Colonic mucosa (tissue), 4 donors: Measurements from ENCODE around the gene BMPER. TPM values are rescaled to one million over a fixed set of nuclear protein-coding genes. Genes with fewer than 3 reads are reported as not detected.

Experiments used
- DNase-seq: peaks from one replicate; pipeline ENCODE4 v3.0.0-alpha.2; 2020
- H3K27ac ChIP-seq: fragments of 200-600 bp; one replicate; pipeline ENCODE4 v1.8.0; 2021
- H3K27me3 ChIP-seq: fragments of 200-600 bp; one replicate; pipeline ENCODE4 v1.8.0; 2021
- H3K36me3 ChIP-seq: fragments of 200-600 bp; one replicate; pipeline ENCODE4 v1.8.0; 2021
- H3K4me1 ChIP-seq: fragments of 200-600 bp; one replicate; pipeline ENCODE4 v1.8.0; 2021; ENCODE audit warnings: mild to moderate bottlenecking
- H3K4me3 ChIP-seq: fragments of 200-600 bp; one replicate; pipeline ENCODE4 v1.8.0; 2021
- H3K9ac ChIP-seq, 2 donors: one replicate each; pipeline ENCODE4 v1.7.0; 2013; ENCODE audit warnings: control low read depth in 2 of 2, low read depth in 2 of 2, low read length in 2 of 2
- H3K9me3 ChIP-seq: fragments of 200-600 bp; one replicate; pipeline ENCODE4 v1.8.0; 2021
- intact Hi-C: fragments of 100-400 bp; cut with DNase I; formaldehyde crosslinking; loops from one replicate; pipeline ENCODE4 v1.14.1; 2022
- total RNA-seq, 2 donors: library from RNA; stranded (reverse); fragmentation: NEBNext Ultra II Directional in 1 of 2; extraction: Animal tissue kit (Norgen Biotek cat#: 25700) in 1 of 2; gene quantifications; one replicate each; pipeline ENCODE4 v1.2.1, GENCODE V29; 2021
- TF ChIP-seq, protein P1 (sequence below): fragments of 200-600 bp; IDR thresholded peaks from one replicate; pipeline ENCODE4 v1.8.0; 2022; ENCODE audit warnings: antibody characterized with exemption, mild to moderate bottlenecking
- donor health status: healthy.
- donor health status: DM: no; HTN: no; CAD: no.
- donor health status: DM: no; HTN: no; CAD: no.

Gene BMPER
- total RNA-seq, 2 donors from 2014 or later = 0.85 to 1.3 TPM

DNA sequence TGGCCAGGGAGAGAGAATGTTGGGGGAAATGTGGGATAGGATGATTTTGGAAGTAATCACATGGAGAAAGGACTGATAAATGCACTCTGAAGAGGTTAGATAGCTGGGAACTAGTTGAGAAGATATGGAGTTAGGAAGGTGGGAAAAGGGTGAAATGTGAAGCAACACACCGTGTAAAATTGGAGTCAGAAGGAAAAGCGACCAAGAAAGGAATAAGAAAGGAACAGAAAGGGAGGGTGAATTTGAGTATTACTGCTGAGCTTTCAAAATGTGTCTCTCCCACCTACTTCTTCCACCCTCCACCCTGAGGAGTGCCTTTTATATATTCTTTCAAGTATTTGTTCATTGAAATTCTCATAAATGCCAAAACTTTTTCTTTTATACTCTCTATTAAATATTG is 171.8 kb downstream of the BMPER start:
- Histone ChIP-seq H3K4me1 (no peaks in the 10 kb centered on the region), H3K9me3 (no peaks in the 10 kb centered on the region), H3K4me3 (no peak overlapping the region), H3K27ac (no peak overlapping the region), H3K36me3 (no peaks in the 10 kb centered on the region), H3K9ac (no peak overlapping the region), H3K27me3 (no peaks in the 10 kb centered on the region)
- no peak for DNase-seq
- TF ChIP-seq, protein P1, sequence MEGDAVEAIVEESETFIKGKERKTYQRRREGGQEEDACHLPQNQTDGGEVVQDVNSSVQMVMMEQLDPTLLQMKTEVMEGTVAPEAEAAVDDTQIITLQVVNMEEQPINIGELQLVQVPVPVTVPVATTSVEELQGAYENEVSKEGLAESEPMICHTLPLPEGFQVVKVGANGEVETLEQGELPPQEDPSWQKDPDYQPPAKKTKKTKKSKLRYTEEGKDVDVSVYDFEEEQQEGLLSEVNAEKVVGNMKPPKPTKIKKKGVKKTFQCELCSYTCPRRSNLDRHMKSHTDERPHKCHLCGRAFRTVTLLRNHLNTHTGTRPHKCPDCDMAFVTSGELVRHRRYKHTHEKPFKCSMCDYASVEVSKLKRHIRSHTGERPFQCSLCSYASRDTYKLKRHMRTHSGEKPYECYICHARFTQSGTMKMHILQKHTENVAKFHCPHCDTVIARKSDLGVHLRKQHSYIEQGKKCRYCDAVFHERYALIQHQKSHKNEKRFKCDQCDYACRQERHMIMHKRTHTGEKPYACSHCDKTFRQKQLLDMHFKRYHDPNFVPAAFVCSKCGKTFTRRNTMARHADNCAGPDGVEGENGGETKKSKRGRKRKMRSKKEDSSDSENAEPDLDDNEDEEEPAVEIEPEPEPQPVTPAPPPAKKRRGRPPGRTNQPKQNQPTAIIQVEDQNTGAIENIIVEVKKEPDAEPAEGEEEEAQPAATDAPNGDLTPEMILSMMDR = no peak
- intact Hi-C loops = no loop called here

DNA sequence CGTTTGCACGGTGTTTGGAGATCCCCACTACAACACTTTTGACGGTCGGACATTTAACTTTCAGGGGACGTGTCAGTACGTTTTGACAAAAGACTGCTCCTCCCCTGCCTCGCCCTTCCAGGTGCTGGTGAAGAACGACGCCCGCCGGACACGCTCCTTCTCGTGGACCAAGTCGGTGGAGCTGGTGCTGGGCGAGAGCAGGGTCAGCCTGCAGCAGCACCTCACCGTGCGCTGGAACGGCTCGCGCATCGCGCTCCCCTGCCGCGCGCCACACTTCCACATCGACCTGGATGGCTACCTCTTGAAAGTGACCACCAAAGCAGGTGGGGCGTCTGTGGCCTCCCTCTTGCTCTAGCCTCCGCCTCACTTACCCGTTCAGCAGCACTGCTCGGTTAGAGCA is 173.5 kb downstream of the BMPER start:
- Histone ChIP-seq H3K36me3 (no peaks in the 10 kb centered on the region), H3K9ac (no peak overlapping the region), H3K4me3 (no peak overlapping the region), H3K27me3 (no peaks in the 10 kb centered on the region), H3K4me1 (no peaks in the 10 kb centered on the region), H3K27ac (no peak overlapping the region), H3K9me3 (no peaks in the 10 kb centered on the region)
- intact Hi-C loops = no loop called here
- DNase-seq = no peak
- TF ChIP-seq, protein P1 = no peak

DNA sequence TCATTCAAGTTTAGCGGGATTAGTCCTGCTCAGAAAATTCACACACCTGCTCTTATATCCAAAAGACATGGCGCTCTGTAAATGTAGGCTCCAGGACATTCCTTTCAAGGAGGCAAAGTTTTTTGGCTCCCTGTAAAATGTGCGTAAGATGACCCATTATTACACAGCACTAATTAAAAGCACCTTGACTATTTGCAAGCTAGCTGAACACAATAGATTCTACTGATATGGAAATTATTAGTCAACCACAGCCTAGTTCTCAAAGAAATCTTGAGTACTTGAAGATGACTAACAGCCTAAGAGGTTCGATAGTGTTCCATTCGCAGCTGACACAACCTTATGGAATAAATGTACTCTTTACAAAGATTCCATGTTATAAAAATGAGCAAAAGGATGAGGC is 175.2 kb downstream of the BMPER start:
- no peaks in the 10 kb centered on the region for H3K4me1 ChIP-seq
- intact Hi-C loops = no loop called here
- H3K27ac ChIP-seq = no peak overlapping the region

DNA sequence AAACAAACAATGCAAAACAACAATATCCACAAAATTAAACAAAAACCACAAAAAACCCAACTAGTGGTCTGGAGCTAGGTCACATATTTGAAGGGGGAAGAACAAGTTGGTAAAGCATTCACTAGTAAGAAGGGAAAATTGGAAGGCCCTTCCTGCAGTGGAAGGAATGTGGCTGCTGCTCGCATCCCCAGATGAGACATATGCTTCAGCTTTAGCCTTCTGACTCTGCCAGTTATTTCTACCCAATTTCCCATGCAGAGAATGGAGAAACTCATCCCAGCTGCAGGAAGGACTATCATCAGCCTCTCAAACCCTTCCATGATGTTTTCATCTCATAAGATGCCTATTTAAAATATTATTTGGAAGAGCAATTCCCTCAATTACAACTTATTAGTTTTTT is 176.6 kb downstream of the BMPER start:
- no peak overlapping the region for H3K27ac ChIP-seq
- TF ChIP-seq, protein P1 = no peak
- no peaks in the 10 kb centered on the region for H3K9me3 ChIP-seq
- intact Hi-C loops = no loop called here
- no peaks in the 10 kb centered on the region for H3K4me1 ChIP-seq
- no peaks in the 10 kb centered on the region for H3K36me3 ChIP-seq
- H3K4me3 ChIP-seq = no peak overlapping the region
- no peaks in the 10 kb centered on the region for H3K27me3 ChIP-seq
- no peak for DNase-seq
- no peak overlapping the region for H3K9ac ChIP-seq

More for the DNA sequence above, 175.2 kb downstream of the BMPER start:
- H3K9ac ChIP-seq = no peak overlapping the region
- no peak overlapping the region for H3K4me3 ChIP-seq
- no peak for DNase-seq
- H3K36me3 ChIP-seq = no peaks in the 10 kb centered on the region
- no peaks in the 10 kb centered on the region for H3K9me3 ChIP-seq
- no peaks in the 10 kb centered on the region for H3K27me3 ChIP-seq
- TF ChIP-seq, protein P1 = no peak

DNA sequence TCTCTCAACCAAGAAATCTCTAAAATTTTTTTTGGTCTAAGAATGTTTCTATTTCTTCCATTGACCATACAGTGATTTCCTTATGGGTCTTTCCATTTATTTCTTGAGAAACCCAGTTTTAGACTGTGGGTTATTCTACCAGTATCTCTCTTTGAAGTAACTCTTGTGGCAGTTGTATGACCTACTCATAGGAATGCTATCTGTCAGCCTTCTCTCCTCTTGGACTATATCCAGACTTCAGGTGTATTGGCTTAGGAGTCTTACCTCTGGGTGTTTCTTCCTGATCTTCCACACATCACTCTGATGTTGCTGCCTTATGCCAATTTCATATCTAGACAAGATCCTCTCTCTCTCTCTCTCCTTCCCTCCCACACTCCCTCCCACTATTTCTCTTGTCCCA is 178.1 kb downstream of the BMPER start:
- H3K9me3 ChIP-seq = no peaks in the 10 kb centered on the region
- H3K4me1 ChIP-seq = no peaks in the 10 kb centered on the region
- intact Hi-C loops = no loop called here
- TF ChIP-seq, protein P1 = no peak
- no peak for DNase-seq
- H3K4me3 ChIP-seq = no peak overlapping the region
- H3K9ac ChIP-seq = no peak overlapping the region
- H3K27me3 ChIP-seq = no peaks in the 10 kb centered on the region
- no peak overlapping the region for H3K27ac ChIP-seq
- H3K36me3 ChIP-seq = no peaks in the 10 kb centered on the region

DNA sequence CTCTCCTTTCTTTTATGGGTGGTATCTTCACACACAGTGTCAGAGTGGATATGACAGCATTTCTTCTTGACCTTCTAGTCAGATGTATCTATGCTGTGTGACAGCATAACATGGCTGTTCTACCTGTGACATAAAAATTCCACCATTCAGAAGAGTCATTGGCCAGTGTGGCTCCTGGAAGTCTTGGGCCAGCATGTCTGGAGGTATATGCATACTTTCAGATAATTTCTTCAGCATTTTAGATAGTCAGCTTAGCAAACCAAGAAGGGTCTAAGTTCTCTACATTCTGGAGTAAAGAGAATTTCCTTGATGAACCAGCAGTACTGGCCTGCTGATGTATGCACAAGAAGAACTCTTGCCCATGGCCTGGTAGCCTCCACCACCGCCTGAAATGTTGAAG is 179.3 kb downstream of the BMPER start:
- H3K27me3 ChIP-seq = no peaks in the 10 kb centered on the region
- TF ChIP-seq, protein P1 = no peak
- intact Hi-C loops = loop anchor here (5.0 kb wide), 1 partner anchor 102 kb away; no protein-coding TSS in a partner anchor

More for the DNA sequence above, 179.3 kb downstream of the BMPER start:
- no peaks in the 10 kb centered on the region for H3K4me1 ChIP-seq
- H3K36me3 ChIP-seq = no peaks in the 10 kb centered on the region
- DNase-seq = no peak
- H3K4me3 ChIP-seq = no peak overlapping the region
- H3K27ac ChIP-seq = no peak overlapping the region
- no peak overlapping the region for H3K9ac ChIP-seq
- no peaks in the 10 kb centered on the region for H3K9me3 ChIP-seq
